Heart left ventricle (tissue), 13 donors: ENCODE data around the gene TCF19.

ENCODE experiments used
- POLR2A ChIP-seq, 2 donors: fragments of 450-650 bp; IDR thresholded peaks; one replicate each; pipeline ENCODE4 v1.6.1; 2017; ENCODE audit warnings: antibody characterized with exemption in 2 of 2, mild to moderate bottlenecking in 2 of 2, moderate library complexity in 2 of 2
- TF ChIP-seq, protein P1 (sequence below), 12 donors: fragments of 200-600 bp; sonication (generic) in 4 of 12; IDR thresholded peaks; one replicate each; pipeline versions ENCODE4 v1.5.0 to v1.8.0; 2018 to 2022; ENCODE audit warnings: antibody characterized with exemption in 12 of 12, mild to moderate bottlenecking in 5 of 12
- donor health status: ischemic (EF 13 %, LVEDD 7.1; RV severe dilation, severe dysfunction).
- donor health status: DM: no; HTN: yes; CAD: no.
- donor health status: DM: no; HTN: no; CAD: no.
- donor health status: ischemic (EF 25% LVEDD 6.9; RV normal size, moderate dysfunction).
- donor health status: ischemic (EF 25% LVEDD 5.7; RV mildly dilated, moderate dysfunction).
- donor health status: ischemic (EF 35%, LVEDD 5.7; RV mildly dilated, moderate dysfunction).
- donor health status: nonischemic (EF 11% LVEDD 7.7; RV severe dilation, severe dysfunction).
- donor health status: DM: yes; HTN: yes; CAD: no.
- donor health status: PGD.
- donor health status: ischemic (EF 29% LVEDD 5.4; RV normal size, mild dysfunction).
- donor health status: nonischemic (EF 23%, LVEDD 6.1; RV moderate dilation, normal function).

GRCh38 chr6:31110825-31111582 is 47.4 kb upstream of the TCF19 start:
- TF ChIP-seq, protein P1, sequence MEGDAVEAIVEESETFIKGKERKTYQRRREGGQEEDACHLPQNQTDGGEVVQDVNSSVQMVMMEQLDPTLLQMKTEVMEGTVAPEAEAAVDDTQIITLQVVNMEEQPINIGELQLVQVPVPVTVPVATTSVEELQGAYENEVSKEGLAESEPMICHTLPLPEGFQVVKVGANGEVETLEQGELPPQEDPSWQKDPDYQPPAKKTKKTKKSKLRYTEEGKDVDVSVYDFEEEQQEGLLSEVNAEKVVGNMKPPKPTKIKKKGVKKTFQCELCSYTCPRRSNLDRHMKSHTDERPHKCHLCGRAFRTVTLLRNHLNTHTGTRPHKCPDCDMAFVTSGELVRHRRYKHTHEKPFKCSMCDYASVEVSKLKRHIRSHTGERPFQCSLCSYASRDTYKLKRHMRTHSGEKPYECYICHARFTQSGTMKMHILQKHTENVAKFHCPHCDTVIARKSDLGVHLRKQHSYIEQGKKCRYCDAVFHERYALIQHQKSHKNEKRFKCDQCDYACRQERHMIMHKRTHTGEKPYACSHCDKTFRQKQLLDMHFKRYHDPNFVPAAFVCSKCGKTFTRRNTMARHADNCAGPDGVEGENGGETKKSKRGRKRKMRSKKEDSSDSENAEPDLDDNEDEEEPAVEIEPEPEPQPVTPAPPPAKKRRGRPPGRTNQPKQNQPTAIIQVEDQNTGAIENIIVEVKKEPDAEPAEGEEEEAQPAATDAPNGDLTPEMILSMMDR (IDR thresholded peaks at IDR 0.05): no peak
- no peak for TF ChIP-seq POLR2A (IDR thresholded peaks at IDR 0.05)
